ENCODE measurements around the gene NOP56.

DNA sequence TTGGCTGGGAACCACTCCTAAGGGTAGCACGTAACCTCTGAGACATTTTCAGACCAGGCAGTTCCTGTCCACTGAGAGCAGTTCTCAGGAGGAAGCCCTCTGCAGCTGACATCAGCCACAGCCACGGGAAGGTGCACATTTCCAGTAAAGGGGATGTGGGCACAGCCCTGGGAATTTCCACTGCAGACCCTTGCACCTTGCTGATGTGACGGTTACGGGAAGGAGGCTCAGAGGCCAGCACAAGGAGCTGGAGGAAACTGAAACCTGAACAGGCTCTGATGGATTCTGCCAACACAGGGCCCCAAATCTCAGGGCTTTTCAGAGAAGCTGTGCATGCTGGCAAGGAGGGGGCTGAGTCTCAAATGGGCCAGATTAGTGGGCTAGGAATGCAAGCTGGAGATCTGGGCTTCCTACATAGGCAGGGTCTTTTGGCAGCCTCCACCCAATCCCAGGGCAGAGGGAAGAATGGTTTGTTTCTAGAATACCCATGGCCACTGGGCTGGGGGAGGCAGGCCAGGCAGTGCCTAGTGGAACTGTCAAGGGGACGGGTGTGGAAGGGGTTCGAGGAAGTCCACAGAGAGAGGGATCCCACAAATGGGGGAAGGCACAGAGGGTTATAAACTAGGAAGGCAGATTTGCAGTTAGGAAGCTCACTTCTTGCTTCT lies 54.4 kb downstream of the NOP56 start:
- TF ChIP-seq CTCF (conservative IDR thresholded peaks at IDR 0.05; ENCODE audit: low read length) (no peak), EZH2phosphoT487 (IDR thresholded peaks at IDR 0.05; ENCODE audit: borderline replicate concordance) (no peak)
